HL-60/S4 treated with retinoic acid at 250 ng/mL for 4 days and 3 days (cell line): ENCODE data around the gene CAPN8.

Source experiments
- in situ Hi-C: fragments of 300-500 bp; cut with MboI; formaldehyde crosslinking; loops from 2 replicates; pipeline ENCODE4 v1.7.0; 2022; ENCODE audit warnings: low sequenced_read_pairs

Gene CAPN8

GRCh38 chr1:223702735-223703667, 37.5 kb upstream of the CAPN8 start:
- in situ Hi-C loops = no loop called here

- in situ Hi-C loops = no loop called here
These were observed 35.6 kb upstream of the CAPN8 start for GRCh38 chr1:223700942-223701637.

GRCh38 chr1:223700388-223700918, 35.0 kb upstream of the CAPN8 start:
- in situ Hi-C loops = no loop called here

- in situ Hi-C loops = no loop called here
These were observed 30.4 kb upstream of the CAPN8 start for GRCh38 chr1:223695941-223696340.

GRCh38 chr1:223695014-223695548, 29.6 kb upstream of the CAPN8 start:
- in situ Hi-C loops = no loop called here

GRCh38 chr1:223691121-223691520, 25.6 kb upstream of the CAPN8 start:
- in situ Hi-C loops = no loop called here

DNA sequence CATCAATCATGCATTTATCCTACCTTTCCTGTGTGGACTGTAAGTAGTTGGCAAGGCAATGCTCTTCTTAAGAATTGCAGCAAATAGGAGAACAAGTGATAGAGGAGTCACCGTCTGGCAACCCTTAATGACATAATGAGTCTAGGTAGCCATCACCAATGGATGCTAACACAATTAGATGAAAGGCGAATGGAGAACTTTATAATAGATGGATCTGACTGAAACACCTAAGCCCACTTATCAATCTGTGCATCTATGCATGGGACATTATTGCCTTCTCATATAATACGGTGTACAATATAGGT, 18.9 kb upstream of the CAPN8 start:
- in situ Hi-C loops = no loop called here

- in situ Hi-C loops = no loop called here
These were observed 18.3 kb upstream of the CAPN8 start for GRCh38 chr1:223683586-223684487.

DNA sequence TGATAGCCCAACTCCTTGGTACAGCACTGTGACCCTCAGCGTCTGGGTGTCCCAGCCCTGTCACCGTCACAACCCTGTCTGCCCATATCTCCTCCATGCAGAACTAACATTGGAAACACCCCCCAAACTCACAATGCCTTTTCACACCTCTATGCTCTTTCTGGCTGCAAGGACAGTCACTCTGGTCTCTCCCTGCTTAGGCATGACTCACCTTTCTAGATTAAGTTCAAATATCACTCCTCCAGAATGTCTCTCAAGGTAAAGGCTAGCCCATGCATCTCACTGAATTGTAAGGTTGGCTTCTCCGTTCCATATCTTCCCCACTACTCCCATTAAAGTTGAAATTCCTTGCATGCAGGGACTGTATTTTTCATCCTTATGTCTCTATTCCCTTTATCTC, 17.0 kb upstream of the CAPN8 start:
- in situ Hi-C loops = no loop called here

GRCh38 chr1:223680188-223680587, 14.7 kb upstream of the CAPN8 start:
- in situ Hi-C loops = no loop called here

DNA sequence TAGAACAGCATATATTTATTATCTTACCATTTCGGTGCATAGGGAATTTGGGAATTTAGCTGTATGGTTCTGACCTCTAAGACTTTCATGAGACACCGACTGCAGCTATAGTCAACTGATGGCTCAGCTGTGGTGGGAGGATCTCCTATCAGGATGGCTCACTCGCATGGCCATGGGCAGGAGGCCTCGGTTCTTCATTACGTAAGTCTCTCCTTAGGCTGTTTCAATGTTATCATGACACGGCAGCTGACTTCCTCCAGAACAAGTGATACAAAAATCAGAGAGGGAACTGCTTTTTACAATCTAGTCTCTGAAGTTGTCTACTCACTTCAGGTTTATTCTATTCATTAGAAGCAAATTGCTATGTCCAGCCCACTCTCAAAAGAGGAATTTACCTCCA, 13.3 kb upstream of the CAPN8 start:
- in situ Hi-C loops = no loop called here

GRCh38 chr1:223674119-223674890, 8.8 kb upstream of the CAPN8 start:
- in situ Hi-C loops = no loop called here

- in situ Hi-C loops = no loop called here
These were observed 5.1 kb upstream of the CAPN8 start for GRCh38 chr1:223670458-223671159.

- in situ Hi-C loops = no loop called here
These were observed 3.7 kb upstream of the CAPN8 start for GRCh38 chr1:223669003-223669795.

DNA sequence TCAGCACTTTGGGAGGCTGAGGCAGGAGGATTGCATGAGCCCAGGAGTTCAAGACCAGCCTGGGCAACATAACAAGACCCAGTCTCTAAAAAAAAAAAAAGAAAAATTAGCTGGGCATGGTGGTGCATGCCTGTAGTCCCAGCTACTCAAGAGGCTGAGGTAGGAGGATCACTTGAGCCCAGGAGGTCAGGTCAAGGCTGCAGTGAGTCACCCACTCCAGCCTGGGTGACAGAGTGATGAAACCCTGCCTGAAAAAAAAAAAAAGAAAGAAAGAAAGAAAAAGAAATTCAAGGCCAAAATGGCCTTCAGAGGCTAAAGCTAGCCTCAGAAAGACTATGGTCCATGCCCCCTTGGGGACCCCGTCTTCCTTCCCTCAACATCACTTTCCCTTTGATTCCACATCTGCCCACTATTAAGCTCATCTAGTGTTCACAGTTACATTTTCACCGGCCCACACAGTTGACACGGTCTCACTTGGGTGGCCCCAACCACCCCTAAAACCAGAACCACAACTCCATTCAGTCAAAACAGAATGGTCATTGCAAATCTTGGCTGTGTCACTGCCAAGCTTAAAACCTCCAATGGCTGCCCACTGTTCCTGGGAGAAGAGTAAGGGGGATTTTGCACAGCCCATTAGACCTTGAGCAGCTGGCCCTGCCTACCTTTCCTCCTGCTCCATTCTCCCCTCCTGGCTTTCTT, 2.1 kb upstream of the CAPN8 start:
- in situ Hi-C loops = no loop called here

DNA sequence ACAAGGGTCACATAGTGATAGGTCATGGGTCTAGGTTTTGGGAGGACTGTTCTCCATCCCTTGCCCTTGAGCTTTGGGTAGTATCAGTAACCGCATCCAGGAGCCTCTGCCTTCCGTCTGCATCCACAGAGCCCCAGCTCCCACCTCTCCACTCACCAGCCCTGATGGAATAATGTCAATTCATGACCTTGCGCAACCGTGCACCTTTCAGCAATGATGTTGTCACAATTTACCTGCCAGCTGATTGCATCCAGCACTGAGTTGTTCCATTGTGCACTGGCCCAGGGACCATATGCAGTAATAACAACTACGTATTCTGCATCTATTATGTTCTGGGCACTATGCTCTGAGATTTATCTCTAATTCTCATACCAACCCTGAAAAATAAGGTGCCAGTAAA, 1.4 kb downstream of the CAPN8 start:
- in situ Hi-C loops = no loop called here

DNA sequence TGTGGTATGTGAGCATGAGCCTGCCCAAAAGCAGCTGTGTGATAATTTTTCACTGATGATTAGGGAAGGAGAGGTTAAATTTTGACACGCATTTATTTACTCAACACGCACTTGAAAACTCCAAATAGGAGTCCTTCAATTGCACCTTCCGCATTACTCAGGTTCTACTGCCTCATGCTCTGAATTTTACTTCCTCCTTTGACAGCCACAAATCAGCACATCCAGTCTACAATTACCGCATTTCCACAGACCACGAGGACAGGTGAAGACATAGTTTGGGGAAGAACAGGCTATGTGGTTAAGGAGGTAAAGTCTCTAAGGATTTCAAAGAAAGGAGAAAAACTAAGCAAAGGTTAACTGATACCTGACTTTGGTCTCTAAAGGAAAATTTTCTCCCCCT, 2.6 kb downstream of the CAPN8 start:
- in situ Hi-C loops = no loop called here

DNA sequence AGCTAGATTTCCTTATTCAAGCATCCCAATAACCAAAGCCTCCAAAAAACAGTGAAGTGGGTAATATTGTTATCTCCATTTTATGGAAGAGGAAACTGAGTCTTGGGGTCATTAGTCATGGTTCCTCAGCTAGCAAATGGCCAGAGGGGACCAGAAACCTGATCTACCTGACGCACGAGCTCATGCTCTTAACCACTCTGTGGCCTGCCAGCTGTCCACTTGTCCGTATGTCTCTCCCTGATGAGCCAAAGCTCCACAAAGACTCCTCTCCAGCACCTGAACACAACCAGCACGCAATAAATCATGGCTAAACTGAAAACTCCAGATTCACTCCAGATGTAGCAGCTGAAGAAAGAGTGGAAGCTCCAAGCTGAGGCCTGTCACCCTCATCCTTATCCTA, 5.8 kb downstream of the CAPN8 start:
- in situ Hi-C loops = no loop called here
